H9 (cell line): ENCODE results near the gene RAB40C. TPM values are rescaled to one million over a fixed set of nuclear protein-coding genes. Genes with fewer than 3 reads are reported as not detected.

Source experiments
- DNase-seq: peaks from one replicate; pipeline ENCODE4 v3.0.0-alpha.2; 2017
- H2AFZ ChIP-seq: one replicate; pipeline ENCODE4 v1.6.1; 2013; ENCODE audit warnings: mild to moderate bottlenecking, low read length, control low read depth, moderate library complexity
- H2AK5ac ChIP-seq: 2 replicates; pipeline ENCODE4 v1.6.1; 2013; ENCODE audit warnings: low read length, control low read depth, mixed read lengths; ENCODE audit not compliant: insufficient read length
- H2BK120ac ChIP-seq: one replicate; pipeline ENCODE4 v1.6.1; 2013; ENCODE audit warnings: low read depth, mild to moderate bottlenecking, low read length, control low read depth, inconsistent platforms; ENCODE audit not compliant: poor library complexity, severe bottlenecking
- H2BK12ac ChIP-seq: 2 replicates; pipeline ENCODE4 v1.6.1; 2013; ENCODE audit warnings: low read length, control low read depth, mixed read lengths, low read depth; ENCODE audit not compliant: insufficient read length
- H2BK15ac ChIP-seq: 2 replicates; pipeline ENCODE4 v1.6.1; 2013; ENCODE audit warnings: low read depth, low read length, control low read depth
- H2BK20ac ChIP-seq: one replicate; pipeline ENCODE4 v1.6.1; 2013; ENCODE audit warnings: low read depth, mild to moderate bottlenecking, low read length, control low read depth, inconsistent platforms; ENCODE audit not compliant: poor library complexity, severe bottlenecking
- H2BK5ac ChIP-seq: 2 replicates; pipeline ENCODE4 v1.6.1; 2013; ENCODE audit warnings: low read length, control low read depth, mixed read lengths; ENCODE audit not compliant: insufficient read length
- H3K14ac ChIP-seq: 2 replicates; pipeline ENCODE4 v1.6.1; 2013; ENCODE audit warnings: low read length, control low read depth; ENCODE audit not compliant: insufficient read depth
- H3K18ac ChIP-seq: 2 replicates; pipeline ENCODE4 v1.6.1; 2013; ENCODE audit warnings: low read depth, mild to moderate bottlenecking, mixed read lengths, low read length, control low read depth; ENCODE audit not compliant: insufficient read length
- H3K23ac ChIP-seq: 2 replicates; pipeline ENCODE4 v1.6.1; 2013; ENCODE audit warnings: low read length, control low read depth, mixed read lengths, low read depth; ENCODE audit not compliant: insufficient read length
- H3K23me2 ChIP-seq: 2 replicates; pipeline ENCODE4 v1.6.1; 2013; ENCODE audit warnings: low read depth, mild to moderate bottlenecking, mixed read lengths, low read length, control low read depth; ENCODE audit not compliant: insufficient read length, poor library complexity, severe bottlenecking
- H3K27ac ChIP-seq: 2 replicates; pipeline ENCODE4 v1.5.1; 2013; ENCODE audit warnings: low read length, control low read depth, mixed read lengths, low read depth; ENCODE audit not compliant: insufficient read length
- H3K27me3 ChIP-seq: 2 replicates; pipeline ENCODE4 v1.6.1; 2013; ENCODE audit warnings: low read length, control low read depth, inconsistent platforms; ENCODE audit not compliant: insufficient read depth
- H3K4ac ChIP-seq: 2 replicates; pipeline ENCODE4 v1.6.1; 2013; ENCODE audit warnings: low read depth, mild to moderate bottlenecking, control low read depth, inconsistent platforms, low read length, moderate library complexity
- H3K4me1 ChIP-seq: 2 replicates; pipeline ENCODE4 v1.6.1; 2013; ENCODE audit warnings: low read length, control low read depth, inconsistent platforms; ENCODE audit not compliant: insufficient read depth
- H3K4me2 ChIP-seq: 2 replicates; pipeline ENCODE4 v1.6.1; 2013; ENCODE audit warnings: low read length, control low read depth, mixed read lengths; ENCODE audit not compliant: insufficient read length, insufficient read depth
- H3K56ac ChIP-seq: 2 replicates; pipeline ENCODE4 v1.6.1; 2013; ENCODE audit warnings: low read depth, mild to moderate bottlenecking, mixed read lengths, low read length, control low read depth; ENCODE audit not compliant: insufficient read length
- H3K79me1 ChIP-seq: 2 replicates; pipeline ENCODE4 v1.6.1; 2013; ENCODE audit warnings: low read depth, mild to moderate bottlenecking, moderate library complexity, low read length, control low read depth, inconsistent platforms; ENCODE audit not compliant: insufficient read depth, poor library complexity, severe bottlenecking
- H3K79me2 ChIP-seq: 2 replicates; pipeline ENCODE4 v1.6.1; 2013; ENCODE audit warnings: low read length, control low read depth, inconsistent platforms; ENCODE audit not compliant: insufficient read depth
- H3K9ac ChIP-seq: 2 replicates; pipeline ENCODE4 v1.6.1; 2013; ENCODE audit warnings: low read length, control low read depth, mixed read lengths; ENCODE audit not compliant: insufficient read length; ENCODE audit errors: extremely low read depth
- H3K9me3 ChIP-seq: one replicate; pipeline ENCODE4 v1.6.1; 2013; ENCODE audit warnings: low read depth, low read length, inconsistent platforms; ENCODE audit not compliant: control insufficient read depth
- H3T11ph ChIP-seq: one replicate; pipeline ENCODE4 v1.6.1; 2013; ENCODE audit warnings: mild to moderate bottlenecking, low read length, control low read depth, inconsistent platforms
- H4K20me1 ChIP-seq: one replicate; pipeline ENCODE4 v1.6.1; 2013; ENCODE audit not compliant: control insufficient read depth, insufficient read length, insufficient read depth
- H4K5ac ChIP-seq: 2 replicates; pipeline ENCODE4 v1.6.1; 2013; ENCODE audit warnings: low read depth, mild to moderate bottlenecking, mixed read lengths, low read length, control low read depth; ENCODE audit not compliant: insufficient read length
- H4K8ac ChIP-seq: replicated peaks from 2 replicates; pipeline ENCODE4 v1.6.1; 2013; ENCODE audit warnings: low read length, control low read depth, mixed read lengths, low read depth; ENCODE audit not compliant: insufficient read length
- H4K91ac ChIP-seq: 2 replicates; pipeline ENCODE4 v1.6.1; 2013; ENCODE audit warnings: low read depth, mild to moderate bottlenecking, moderate library complexity, mixed read lengths, low read length, control low read depth; ENCODE audit not compliant: insufficient read length
- H3K27ac Mint-ChIP-seq, 3 experiments: 2 replicates in 2 of 3; 3 replicates in 1 of 3; pipeline ENCODE4 v1.8.0; 2020 to 2021; ENCODE audit warnings: mixed read lengths in 3 of 3, mild to moderate bottlenecking in 1 of 3, moderate library complexity in 1 of 3
- H3K27me3 Mint-ChIP-seq: 2 replicates; pipeline ENCODE4 v1.8.0; 2021; ENCODE audit warnings: low read depth, mild to moderate bottlenecking, moderate library complexity, mixed read lengths
- H3K36me3 Mint-ChIP-seq, 3 experiments: 2 replicates in 2 of 3; 3 replicates in 1 of 3; pipeline ENCODE4 v1.8.0; 2020 to 2021; ENCODE audit warnings: low read depth in 3 of 3, mixed read lengths in 3 of 3; ENCODE audit not compliant: insufficient read depth in 1 of 3
- H3K4me1 Mint-ChIP-seq, 2 experiments: 2 replicates each; pipeline ENCODE4 v1.8.0; 2020; ENCODE audit warnings: mixed read lengths in 2 of 2
- H3K4me3 Mint-ChIP-seq, 2 experiments: 2 replicates in 1 of 2; 3 replicates in 1 of 2; pipeline ENCODE4 v1.8.0; 2020 to 2021; ENCODE audit warnings: mild to moderate bottlenecking in 2 of 2, mixed read lengths in 2 of 2, moderate library complexity in 1 of 2
- H3K9me3 Mint-ChIP-seq, 2 experiments: 2 replicates in 1 of 2; 3 replicates in 1 of 2; pipeline ENCODE4 v1.8.0; 2020; ENCODE audit warnings: mild to moderate bottlenecking in 2 of 2, mixed read lengths in 2 of 2, moderate library complexity in 1 of 2
- WGBS: extraction: QIAGEN DNeasy Blood & Tissue Kit; methylation state at CpG from one replicate; pipeline ENCODE4 v1.1.7; 2013; ENCODE audit warnings: missing lambda C conversion rate, low lambda C conversion rate, mixed read lengths; ENCODE audit not compliant: insufficient read length; ENCODE audit errors: extremely low coverage; 5-methylcytosine and 5-hydroxymethylcytosine counted together
- total RNA-seq: library from RNA; stranded (reverse); gene quantifications from 2 replicates; pipeline ENCODE4 v1.2.1, GENCODE V29; 2021
- TF ChIP-seq, protein P1 (sequence below): fragments of 200-600 bp; sonication (generic); conservative IDR thresholded peaks from 3 replicates; pipeline ENCODE4 v1.8.0; 2021; ENCODE audit warnings: antibody characterized with exemption, mild to moderate bottlenecking

Gene RAB40C
- total RNA-seq, 1 experiment from 2014 or later = 19.1 TPM

DNA sequence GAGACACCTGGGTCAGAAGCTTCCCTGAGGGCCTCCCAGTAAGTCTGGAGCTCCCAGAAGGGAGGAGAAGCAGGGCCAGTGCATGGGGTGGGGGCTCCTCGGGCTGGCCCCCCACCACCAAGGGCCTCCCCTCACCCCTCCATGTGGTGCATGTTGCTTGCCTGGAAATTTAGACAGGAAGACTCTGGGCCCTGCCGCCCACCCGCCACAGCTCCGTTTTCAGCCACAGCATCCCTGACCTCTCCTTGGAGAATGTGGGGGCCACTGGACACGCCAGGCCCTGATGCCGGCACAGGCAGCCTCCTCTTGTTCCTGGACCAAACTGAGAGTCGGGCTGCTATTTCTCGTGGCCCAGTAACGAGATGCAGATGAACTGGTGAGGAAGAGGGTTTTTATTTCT lies 49.0 kb downstream of the RAB40C start:
- Histone ChIP-seq H3K27ac (no peak overlapping the region), H2AFZ (no peak overlapping the region), H2BK12ac (no peak overlapping the region), H3K9ac (no peak overlapping the region), H3K79me1 (no peaks in the 10 kb centered on the region), H3K56ac (no peak overlapping the region), H4K91ac (no peak overlapping the region), H4K5ac (no peak overlapping the region), H3K23me2 (peaks cover 13% of the 10 kb centered on the region), H2BK15ac (no peak overlapping the region), H3K27me3 (no peaks in the 10 kb centered on the region), H3K9me3 (no peaks in the 10 kb centered on the region), H3T11ph (no peak overlapping the region), H3K4me1 (no peaks in the 10 kb centered on the region; the same call in 1 of the 2 replicates), H4K8ac (no peak overlapping the region), H4K20me1 (no peaks in the 10 kb centered on the region), H3K14ac (no peak overlapping the region; the same call in 1 of the 2 replicates), H3K79me2 (peaks cover 2% of the 10 kb centered on the region; the same call in 1 of the 2 replicates), H3K4me2 (no peak overlapping the region), H2BK20ac (no peak overlapping the region), H2BK5ac (no peak overlapping the region), H3K4ac (no peak overlapping the region), H3K23ac (no peak overlapping the region), H3K18ac (no peak overlapping the region), H2AK5ac (no peak overlapping the region), H2BK120ac (no peak overlapping the region)
- peaks cover 2% of the 10 kb centered on the region; the same call in 1 of the 2 replicates for H3K27me3 Mint-ChIP-seq
- peak overlapping the region in 1 of 2 experiments; percentile 42; a peak in 1 of 5 replicates for H3K4me3 Mint-ChIP-seq
- DNase-seq = no peak
- WGBS = no CpG with 5 or more reads among the region's 9 CpGs
- TF ChIP-seq, protein P1, sequence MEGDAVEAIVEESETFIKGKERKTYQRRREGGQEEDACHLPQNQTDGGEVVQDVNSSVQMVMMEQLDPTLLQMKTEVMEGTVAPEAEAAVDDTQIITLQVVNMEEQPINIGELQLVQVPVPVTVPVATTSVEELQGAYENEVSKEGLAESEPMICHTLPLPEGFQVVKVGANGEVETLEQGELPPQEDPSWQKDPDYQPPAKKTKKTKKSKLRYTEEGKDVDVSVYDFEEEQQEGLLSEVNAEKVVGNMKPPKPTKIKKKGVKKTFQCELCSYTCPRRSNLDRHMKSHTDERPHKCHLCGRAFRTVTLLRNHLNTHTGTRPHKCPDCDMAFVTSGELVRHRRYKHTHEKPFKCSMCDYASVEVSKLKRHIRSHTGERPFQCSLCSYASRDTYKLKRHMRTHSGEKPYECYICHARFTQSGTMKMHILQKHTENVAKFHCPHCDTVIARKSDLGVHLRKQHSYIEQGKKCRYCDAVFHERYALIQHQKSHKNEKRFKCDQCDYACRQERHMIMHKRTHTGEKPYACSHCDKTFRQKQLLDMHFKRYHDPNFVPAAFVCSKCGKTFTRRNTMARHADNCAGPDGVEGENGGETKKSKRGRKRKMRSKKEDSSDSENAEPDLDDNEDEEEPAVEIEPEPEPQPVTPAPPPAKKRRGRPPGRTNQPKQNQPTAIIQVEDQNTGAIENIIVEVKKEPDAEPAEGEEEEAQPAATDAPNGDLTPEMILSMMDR = no peak
- peaks cover 11 to 25% of the 10 kb centered on the region in 2 experiments for H3K4me1 Mint-ChIP-seq
- peaks cover 3% of the 10 kb centered on the region in 2 experiments; a peak in 2 of 5 replicates for H3K9me3 Mint-ChIP-seq
- no peak overlapping the region for H3K27ac Mint-ChIP-seq
- peaks cover 0 to 9% (median 1%) of the 10 kb centered on the region in 3 experiments; a peak in 4 of 7 replicates for H3K36me3 Mint-ChIP-seq
